ENCODE measurements around the gene TRPC4AP.

The TRPC4AP gene

GRCh38 chr20:34999782-35000181, 92.8 kb downstream of the TRPC4AP start:
- DNase-seq = no peak

- DNase-seq = no peak
Measured at GRCh38 chr20:34999021-34999451, 93.6 kb downstream of the TRPC4AP start.

DNA sequence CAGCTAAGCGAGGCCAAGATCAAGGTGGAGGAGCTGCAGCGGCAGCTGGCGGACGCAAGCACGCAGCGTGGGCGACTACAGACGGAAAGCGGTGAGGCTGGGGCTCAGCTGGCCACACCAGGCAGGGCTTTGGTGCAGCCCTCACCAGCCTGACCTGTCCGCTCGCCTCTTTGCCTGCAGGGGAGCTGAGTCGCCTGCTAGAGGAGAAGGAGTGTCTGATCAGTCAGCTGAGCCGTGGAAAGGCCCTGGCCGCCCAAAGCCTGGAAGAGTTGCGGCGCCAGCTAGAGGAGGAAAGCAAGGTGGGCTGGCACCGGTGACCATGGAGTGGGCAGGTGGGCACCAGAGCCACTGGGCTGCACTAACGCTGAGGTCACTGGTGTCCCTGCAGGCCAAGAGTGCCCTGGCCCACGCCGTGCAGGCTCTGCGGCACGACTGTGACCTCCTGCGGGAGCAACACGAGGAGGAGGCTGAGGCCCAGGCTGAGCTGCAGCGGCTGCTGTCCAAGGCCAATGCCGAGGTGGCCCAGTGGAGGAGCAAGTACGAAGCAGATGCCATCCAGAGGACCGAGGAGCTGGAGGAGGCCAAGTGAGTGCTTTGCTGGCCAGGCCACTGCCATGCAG, 94.2 kb downstream of the TRPC4AP start:
- no peak for DNase-seq

GRCh38 chr20:34997774-34998173, 94.8 kb downstream of the TRPC4AP start:
- DNase-seq = no peak

- DNase-seq = no peak
Measured at GRCh38 chr20:34997131-34997561, 95.5 kb downstream of the TRPC4AP start.

DNA sequence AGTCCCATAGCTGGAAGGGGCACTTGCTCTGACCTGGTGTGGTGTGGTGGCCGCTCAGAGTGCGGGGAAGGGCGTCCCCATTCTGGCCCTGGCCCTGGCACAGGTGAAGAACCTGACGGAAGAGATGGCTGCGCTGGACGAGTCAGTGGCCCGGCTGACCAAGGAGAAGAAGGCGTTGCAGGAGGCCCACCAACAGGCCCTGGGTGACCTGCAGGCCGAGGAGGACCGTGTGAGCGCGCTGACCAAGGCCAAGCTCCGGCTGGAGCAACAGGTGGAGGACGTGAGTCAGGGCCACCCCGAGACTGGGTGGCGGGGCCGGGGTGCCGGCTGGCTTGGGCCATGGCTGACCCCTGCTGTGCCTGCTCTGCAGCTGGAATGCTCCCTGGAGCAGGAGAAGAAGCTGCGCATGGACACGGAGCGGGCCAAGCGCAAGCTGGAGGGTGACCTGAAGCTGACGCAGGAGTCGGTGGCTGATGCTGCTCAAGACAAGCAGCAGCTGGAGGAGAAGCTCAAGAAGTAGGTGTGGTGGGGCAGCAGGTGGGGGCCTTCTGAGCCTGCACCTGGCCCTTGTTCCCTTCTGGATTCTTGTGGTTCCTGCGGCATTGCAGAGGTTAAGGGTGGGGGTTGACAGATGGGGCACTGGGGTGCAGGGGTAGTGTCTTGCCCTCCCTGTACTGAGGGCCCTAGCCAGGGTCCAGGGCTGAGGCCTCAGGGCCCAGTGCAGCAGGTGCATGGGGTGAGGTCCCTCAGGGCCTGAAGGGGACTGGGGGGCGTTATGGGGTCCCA, 96.2 kb downstream of the TRPC4AP start:
- no peak for DNase-seq

GRCh38 chr20:34995696-34996095, 96.9 kb downstream of the TRPC4AP start:
- no peak for DNase-seq

DNA sequence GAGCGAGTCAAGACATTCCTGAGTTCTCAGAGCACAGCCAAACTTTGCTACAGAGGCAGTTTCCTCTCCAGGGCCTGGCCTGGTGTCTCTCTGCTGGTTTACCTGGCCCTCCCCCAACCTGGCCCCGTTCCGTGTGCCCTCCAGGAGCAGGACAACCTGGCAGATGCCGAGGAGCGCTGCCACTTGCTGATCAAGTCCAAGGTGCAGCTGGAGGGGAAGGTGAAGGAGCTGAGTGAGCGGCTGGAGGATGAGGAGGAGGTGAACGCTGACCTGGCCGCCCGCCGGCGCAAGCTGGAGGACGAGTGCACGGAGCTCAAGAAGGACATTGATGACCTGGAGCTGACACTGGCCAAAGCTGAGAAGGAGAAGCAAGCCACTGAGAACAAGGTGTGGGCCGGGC, 97.4 kb downstream of the TRPC4AP start:
- DNase-seq = no peak

GRCh38 chr20:34994509-34995131, 98.0 kb downstream of the TRPC4AP start:
- DNase-seq = no peak

GRCh38 chr20:34993941-34994508, 98.6 kb downstream of the TRPC4AP start:
- no peak for DNase-seq

- DNase-seq = no peak
Measured at GRCh38 chr20:34992751-34993417, 99.7 kb downstream of the TRPC4AP start.

GRCh38 chr20:34990661-34991214, 101.9 kb downstream of the TRPC4AP start:
- no peak for DNase-seq

GRCh38 chr20:34990231-34990630, 102.4 kb downstream of the TRPC4AP start:
- no peak for DNase-seq

- DNase-seq = no peak
Measured at GRCh38 chr20:34989670-34990069, 102.9 kb downstream of the TRPC4AP start.

- DNase-seq = no peak
Measured at GRCh38 chr20:34989118-34989517, 103.5 kb downstream of the TRPC4AP start.

DNA sequence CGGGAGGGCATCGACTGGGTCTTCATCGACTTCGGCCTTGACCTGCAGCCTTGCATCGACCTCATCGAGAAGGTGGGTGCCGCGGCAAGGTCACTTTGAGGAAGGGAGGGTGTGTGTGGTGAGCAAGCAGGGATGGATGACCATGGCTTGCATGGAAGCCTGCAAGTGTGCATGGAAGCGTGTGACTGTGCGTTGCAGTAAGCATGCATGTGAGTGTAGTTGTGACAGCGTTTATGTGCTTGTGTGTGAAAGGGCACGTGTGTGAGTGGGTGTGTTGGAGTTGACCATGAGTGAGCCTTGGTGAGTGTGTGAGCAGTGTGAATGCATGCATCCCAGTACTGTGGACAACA, 104.4 kb downstream of the TRPC4AP start:
- no peak for DNase-seq

DNA sequence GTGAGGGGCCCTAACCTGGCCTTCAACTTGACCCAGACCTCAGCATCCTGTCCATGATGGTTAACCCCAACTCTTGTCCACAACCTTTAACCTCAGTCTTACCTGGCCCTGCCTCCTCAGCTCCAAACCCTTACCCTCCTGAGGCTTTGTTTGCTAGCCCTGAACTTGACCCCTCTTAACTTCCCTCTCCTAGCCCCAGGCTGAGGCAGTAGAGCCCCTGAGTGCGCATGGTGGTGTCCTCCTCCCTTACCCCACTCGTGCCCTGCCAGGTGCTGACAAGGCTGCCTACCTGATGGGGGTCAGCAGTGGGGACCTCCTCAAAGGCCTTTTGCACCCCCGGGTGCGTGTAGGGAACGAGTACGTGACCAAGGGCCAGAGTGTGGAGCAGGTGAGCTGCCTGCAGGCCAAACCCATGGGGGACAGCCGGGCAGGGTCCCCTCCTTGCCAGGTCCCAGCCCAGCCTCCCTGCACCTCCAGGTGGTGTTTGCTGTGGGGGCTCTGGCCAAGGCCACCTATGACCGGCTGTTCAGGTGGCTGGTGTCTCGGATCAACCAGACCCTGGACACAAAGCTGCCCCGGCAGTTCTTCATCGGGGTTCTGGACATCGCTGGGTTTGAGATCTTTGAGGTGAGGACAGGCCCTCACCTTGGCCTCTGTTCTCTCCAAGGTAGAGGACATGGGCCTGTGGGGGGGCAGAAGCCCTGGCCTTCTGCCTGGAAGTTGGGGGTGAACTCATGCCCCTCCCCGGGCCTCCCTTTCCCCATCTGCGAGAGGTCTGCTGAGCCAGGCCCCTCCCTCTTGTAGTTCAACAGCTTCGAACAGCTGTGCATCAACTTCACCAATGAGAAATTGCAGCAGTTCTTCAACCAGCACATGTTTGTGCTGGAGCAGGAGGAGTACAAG, 105.1 kb downstream of the TRPC4AP start:
- no peak for DNase-seq

- peak; percentile 28 for DNase-seq
Measured at GRCh38 chr20:34986311-34987287, 106.0 kb downstream of the TRPC4AP start.

GRCh38 chr20:34985461-34986310, 106.9 kb downstream of the TRPC4AP start:
- peak; percentile 43 for DNase-seq

Data from left hindlimb (tissue), 1 donor.